HepG2 (cell line): ENCODE measurements around the gene JSRP1. TPM values are rescaled to one million over a fixed set of nuclear protein-coding genes. Genes with fewer than 3 reads are reported as not detected.

Experiments
- ATAC-seq: fragments of 200-7000 bp; cut with Tn5 transposase; 3 replicates; pipeline ENCODE4 v1.9.1; 2020; ENCODE audit warnings: mild to moderate bottlenecking, moderate library complexity
- BruUV-seq: library from RNA; stranded (reverse); fragments of 400-500 nt; replicated peaks from 2 replicates; lab custom pipeline; 2021; lab: Mats Ljungman, UMichigan
- CTCF ChIA-PET: fragments of 300-600 bp; formaldehyde crosslinking; extraction: SDS; loops from one replicate; lab custom pipeline; 2021; ENCODE audit warnings: low total read pairs, inconsistent platforms, low intra/inter-chr PET ratio; lab: Yijun Ruan, JAX
- POLR2A ChIA-PET: fragments of 350-600 bp; sonication (Branson Sonifier 250); formaldehyde crosslinking; loops from one replicate; lab custom pipeline; 2020; ENCODE audit warnings: antibody characterized with exemption, inconsistent platforms; lab: Yijun Ruan, JAX
- DNase-seq: peaks from one replicate; pipeline ENCODE4 v3.0.0-alpha.2; 2015; ENCODE audit warnings: low spot score
- FAIRE-seq: peaks from 3 replicates; lab custom pipeline; 2011; peaks lifted over from hg19 to GRCh38; lab: Jason Lieb, UNC
- H2AFZ ChIP-seq: one replicate; pipeline ENCODE4 v1.6.1; 2011; ENCODE audit warnings: low read length, inconsistent platforms
- H3K27ac ChIP-seq: fragments of 300-600 bp; 3 replicates; pipeline ENCODE4 v1.8.0; 2011; ENCODE audit warnings: mixed run types, mild to moderate bottlenecking, mixed read lengths, low read length, inconsistent platforms; ENCODE audit not compliant: insufficient read depth; ENCODE audit errors: extremely low read length
- H3K27me3 ChIP-seq, 2 experiments: fragments of 200-600 bp in 1 of 2; 2 replicates in 1 of 2; 3 replicates in 1 of 2; pipeline versions ENCODE4 v1.6.0 to v1.8.0; 2011; ENCODE audit warnings: low read length in 2 of 2, mild to moderate bottlenecking in 2 of 2, moderate library complexity in 2 of 2, inconsistent platforms in 1 of 2; ENCODE audit not compliant: insufficient read depth in 2 of 2, control insufficient read depth in 1 of 2
- H3K36me3 ChIP-seq, 2 experiments: fragments of 200-600 bp in 1 of 2; replicated peaks in 1 of 2; 2 replicates in 1 of 2; 3 replicates in 1 of 2; pipeline versions ENCODE4 v1.5.1 to v1.8.0; 2011; ENCODE audit warnings: low read length in 2 of 2, inconsistent platforms in 1 of 2; ENCODE audit not compliant: insufficient read depth in 2 of 2, control insufficient read depth in 1 of 2
- H3K4me1 ChIP-seq: 2 replicates; pipeline ENCODE4 v1.5.1; 2012; ENCODE audit warnings: low read length, inconsistent platforms; ENCODE audit not compliant: insufficient read depth
- H3K4me2 ChIP-seq: 2 replicates; pipeline ENCODE4 v1.6.0; 2011; ENCODE audit warnings: low read depth, low read length, inconsistent platforms
- H3K4me3 ChIP-seq, 3 experiments: fragments of 200-600 bp in 1 of 3; sonication (generic), shearing (Covaris generic) in 1 of 3; replicated peaks in 1 of 3; 2 replicates each; pipeline ENCODE4 v1.5.1; 2011 to 2016; ENCODE audit warnings: low read length in 3 of 3, inconsistent platforms in 2 of 3, low read depth in 2 of 3, mild to moderate bottlenecking in 2 of 3, control low read depth in 1 of 3, mixed read lengths in 1 of 3; ENCODE audit not compliant: insufficient read depth in 1 of 3
- H3K79me2 ChIP-seq: one replicate; pipeline ENCODE4 v1.6.1; 2011; ENCODE audit warnings: low read length, inconsistent platforms; ENCODE audit not compliant: insufficient read depth
- H3K9ac ChIP-seq: 2 replicates; pipeline ENCODE4 v1.6.0; 2011; ENCODE audit warnings: mild to moderate bottlenecking, low read depth, low read length, inconsistent platforms; ENCODE audit not compliant: insufficient read depth
- H3K9me3 ChIP-seq: 2 replicates; pipeline ENCODE4 v1.5.1; 2012; ENCODE audit warnings: mild to moderate bottlenecking, low read length
- H4K20me1 ChIP-seq: 2 replicates; pipeline ENCODE4 v1.6.0; 2011; ENCODE audit warnings: inconsistent platforms, mild to moderate bottlenecking, low read length, moderate library complexity; ENCODE audit not compliant: insufficient read depth
- BRF2 ChIP-seq: sonication (generic); formaldehyde crosslinking; IDR thresholded peaks from 2 replicates; pipeline ENCODE4 v1.8.1; 2022; ENCODE audit warnings: mild to moderate bottlenecking, missing genetic modification reagents
- CTCF ChIP-seq: sonication (generic); formaldehyde crosslinking; IDR thresholded peaks from 2 replicates; pipeline ENCODE4 v1.5.0; 2020; ENCODE audit warnings: mild to moderate bottlenecking, missing genetic modification reagents, moderate library complexity
- DNMT3B ChIP-seq: conservative IDR thresholded peaks from 2 replicates; pipeline ENCODE4 v1.6.1; 2016; ENCODE audit warnings: missing biosample characterization, control low read depth
- DPF2 ChIP-seq: sonication (generic); formaldehyde crosslinking; IDR thresholded peaks from 2 replicates; pipeline ENCODE4 v1.4.0; 2020; ENCODE audit warnings: mild to moderate bottlenecking, low read depth, missing genetic modification reagents, borderline replicate concordance
- FIP1L1 ChIP-seq: fragments of 200-400 bp; formaldehyde crosslinking; IDR thresholded peaks from 2 replicates; pipeline ENCODE4 v1.6.1; 2018; ENCODE audit warnings: low read depth, mild to moderate bottlenecking, low read length, moderate library complexity, borderline replicate concordance; ENCODE audit not compliant: insufficient read depth
- PCBP2 ChIP-seq: fragments of 200-400 bp; formaldehyde crosslinking; optimal IDR thresholded peaks from 2 replicates; pipeline ENCODE3; 2018; ENCODE audit warnings: low read length, low read depth; ENCODE audit not compliant: poor library complexity, severe bottlenecking
- RFX5 ChIP-seq: IDR thresholded peaks from 2 replicates; pipeline ENCODE4 v1.6.1; 2011; ENCODE audit warnings: low read depth, low read length, improper control_type of control experiment
- SAP130 ChIP-seq: IDR thresholded peaks from 2 replicates; pipeline ENCODE4 v1.6.1; 2016; ENCODE audit warnings: low read depth
- XBP1 ChIP-seq: sonication (generic); formaldehyde crosslinking; IDR thresholded peaks from 2 replicates; pipeline ENCODE4 v1.5.0; 2020; ENCODE audit warnings: missing genetic modification reagents
- ZMYM2 ChIP-seq: sonication (generic); formaldehyde crosslinking; IDR thresholded peaks from 2 replicates; pipeline ENCODE4 v1.8.0; 2022; ENCODE audit warnings: mild to moderate bottlenecking, missing genetic modification reagents
- ZNF143 ChIP-seq: sonication (generic); formaldehyde crosslinking; IDR thresholded peaks from 2 replicates; pipeline ENCODE4 v1.4.0; 2020; ENCODE audit warnings: missing genetic modification reagents
- ZNF296 ChIP-seq: sonication (generic); formaldehyde crosslinking; conservative IDR thresholded peaks from 2 replicates; pipeline ENCODE4 v1.5.0; 2020; ENCODE audit warnings: mild to moderate bottlenecking, missing genetic modification reagents
- ZNF549 ChIP-seq: sonication (generic); formaldehyde crosslinking; IDR thresholded peaks from 2 replicates; pipeline ENCODE4 v1.5.0; 2020; ENCODE audit warnings: missing genetic modification reagents
- ZNF574 ChIP-seq: sonication (generic); formaldehyde crosslinking; IDR thresholded peaks from 2 replicates; pipeline ENCODE4 v1.4.0; 2020; ENCODE audit warnings: missing genetic modification reagents
- ZNF644 ChIP-seq: IDR thresholded peaks from 2 replicates; pipeline ENCODE4 v1.6.1; 2016; ENCODE audit warnings: low read depth
- ZNF891 ChIP-seq: sonication (generic); formaldehyde crosslinking; IDR thresholded peaks from 2 replicates; pipeline ENCODE4 v1.5.0; 2020; ENCODE audit warnings: mild to moderate bottlenecking, missing genetic modification reagents
- WGBS: methylation state at CpG from one replicate; pipeline ENCODE4 v1.1.6; 2017; ENCODE audit warnings: low lambda C conversion rate; 5-methylcytosine and 5-hydroxymethylcytosine counted together
- in situ Hi-C: cut with HindIII; loops from 2 replicates; pipeline ENCODE4 v1.10.0; 2017; ENCODE audit warnings: low pct_unique_long_range_greater_than_20kb; ENCODE audit not compliant: extremely low pct_ligation_motif_present
- intact Hi-C: fragments of 100-400 bp; cut with micrococcal nuclease; formaldehyde crosslinking; loops from one replicate; pipeline ENCODE4 v1.10.0; 2022; ENCODE audit not compliant: unreplicated experiment
- polyA plus RNA-seq, 8 experiments: library from polyadenylated mRNA; depleted of rRNA in 3 of 8; stranded (reverse) in 7 of 8; unstranded in 1 of 8; fragments of >200 nt; fragmentation: Illumina TruSeq in 4 of 8; extraction: Trizol in 4 of 8; gene quantifications; 2 replicates each; pipeline versions ENCODE4 v1.2.1 to v1.2.3, GENCODE V29; 2011 to 2016; ENCODE audit warnings: low read depth in 4 of 8, missing spikeins in 1 of 8, mixed read lengths in 1 of 8; ENCODE audit not compliant: insufficient read depth in 1 of 8
- total RNA-seq, 5 experiments: library from RNA; depleted of rRNA; stranded (reverse); fragments of >200 nt; fragmentation: Illumina TruSeq; extraction: Trizol; gene quantifications; 2 replicates each; pipeline ENCODE4 v1.2.3, GENCODE V29; 2016; ENCODE audit warnings: low read depth in 1 of 5

JSRP1 gene
- total and polyA plus RNA-seq, 2 of the 13 experiments (the other 11 are each of a cell fraction or from before 2014, with no cell fraction given) = 0.16 to 0.38 TPM

GRCh38 chr19:2266183-2266993, 10.2 kb upstream of the JSRP1 start (continued):
- TF ChIP-seq PCBP2 (no peak), ZMYM2 (CRISPR knock-in tag) (0 out of 2 replicates have a peak, but pooled peaks have one; percentile 49)

- POLR2A ChIA-PET = interaction anchor here (0.8 to 5.2 kb wide), 3 partner anchors 22 to 105 kb away, joined by 3 to 35 read pairs (median 3); no protein-coding TSS in a partner anchor
- FAIRE-seq (no peak), DNase-seq (no peak), ATAC-seq (no peak)
- no TSS peak for BruUV-seq
- Histone ChIP-seq H3K4me2 (no peak overlapping the region; the same call in 1 of the 2 replicates), H3K4me3 (no peak overlapping the region), H3K36me3 (no peaks in the 10 kb centered on the region), H3K9ac (no peak overlapping the region), H4K20me1 (no peaks in the 10 kb centered on the region), H2AFZ (no peak overlapping the region), H3K4me1 (peaks cover 57% of the 10 kb centered on the region), H3K27me3 (peaks cover 3 to 5% of the 10 kb centered on the region in 2 experiments; a peak in 2 of 5 replicates), H3K27ac (no peak overlapping the region), H3K9me3 (no peaks in the 10 kb centered on the region), H3K79me2 (no peaks in the 10 kb centered on the region)
- in situ Hi-C loops (no loop called here), intact Hi-C loops (no loop called here)
- CTCF ChIA-PET = interaction anchor here (1.7 kb wide), 1 partner anchor 8 kb away, joined by 6 read pairs; no protein-coding TSS in a partner anchor
- WGBS = 0% methylated on average over 2 of the region's 7 CpGs
- TF ChIP-seq ZNF574 (CRISPR knock-in tag) (no peak), ZNF891 (no peak), CTCF (CRISPR knock-in tag) (peak; percentile 60), ZNF296 (CRISPR knock-in tag) (no peak), SAP130 (no peak), RFX5 (no peak), ZNF644 (CRISPR knock-in tag) (0 out of 2 replicates have a peak, but pooled peaks have one; percentile 16), ZNF549 (CRISPR knock-in tag) (no peak), ZNF143 (CRISPR knock-in tag) (no peak), XBP1 (CRISPR knock-in tag) (no peak), FIP1L1 (no peak), DPF2 (no peak), BRF2 (CRISPR knock-in tag) (no peak), DNMT3B (CRISPR knock-in tag) (no peak)
Observed at GRCh38 chr19:2261438-2262172, 5.4 kb upstream of the JSRP1 start.
